HepG2 (cell line): ENCODE data around the gene DPAGT1. TPM values are rescaled to one million over a fixed set of nuclear protein-coding genes. Genes with fewer than 3 reads are reported as not detected.

Experiments used
- DPF2 ChIP-seq: sonication (generic); formaldehyde crosslinking; IDR thresholded peaks from 2 replicates; pipeline ENCODE4 v1.4.0; 2020; ENCODE audit warnings: mild to moderate bottlenecking, low read depth, missing genetic modification reagents, borderline replicate concordance
- EED ChIP-seq: sonication (generic); formaldehyde crosslinking; IDR thresholded peaks from 2 replicates; pipeline ENCODE4 v1.5.0; 2020; ENCODE audit warnings: mild to moderate bottlenecking, missing genetic modification reagents
- ELF3 ChIP-seq: IDR thresholded peaks from 2 replicates; pipeline ENCODE4 v1.6.1; 2016; ENCODE audit warnings: missing genetic modification reagents, missing compliant biosample characterization
- FOXM1 ChIP-seq: sonication (generic); formaldehyde crosslinking; IDR thresholded peaks from 2 replicates; pipeline ENCODE4 v1.5.0; 2020; ENCODE audit warnings: missing genetic modification reagents
- HNRNPK ChIP-seq: fragments of 200-400 bp; formaldehyde crosslinking; IDR thresholded peaks from 2 replicates; pipeline ENCODE4 v1.6.1; 2018; ENCODE audit warnings: low read length, low read depth, moderate library complexity, mild to moderate bottlenecking; ENCODE audit not compliant: poor library complexity, severe bottlenecking
- HNRNPL ChIP-seq: fragments of 200-400 bp; formaldehyde crosslinking; IDR thresholded peaks from 2 replicates; pipeline ENCODE4 v1.6.1; 2017; ENCODE audit warnings: mild to moderate bottlenecking, low read depth, low read length
- HOXA9 ChIP-seq: sonication (generic); formaldehyde crosslinking; IDR thresholded peaks from 2 replicates; pipeline ENCODE4 v1.8.1; 2022; ENCODE audit warnings: missing genetic modification reagents, mild to moderate bottlenecking, moderate library complexity, borderline replicate concordance
- MNT ChIP-seq: fragments of 450-650 bp; IDR thresholded peaks from 2 replicates; pipeline ENCODE4 v1.6.1; 2016
- PAX8 ChIP-seq: sonication (generic); formaldehyde crosslinking; IDR thresholded peaks from 2 replicates; pipeline ENCODE4 v1.8.0; 2022; ENCODE audit warnings: mild to moderate bottlenecking, missing genetic modification reagents, borderline replicate concordance
- RARG ChIP-seq: sonication (generic); formaldehyde crosslinking; IDR thresholded peaks from 2 replicates; pipeline ENCODE4 v1.4.0; 2020; ENCODE audit warnings: low read depth, mild to moderate bottlenecking, missing genetic modification reagents
- RNF2 ChIP-seq: fragments of 450-650 bp; conservative IDR thresholded peaks from 2 replicates; pipeline ENCODE4 v1.6.1; 2016; ENCODE audit warnings: low read depth
- ZBTB37 ChIP-seq: sonication (generic); formaldehyde crosslinking; IDR thresholded peaks from 2 replicates; pipeline ENCODE4 v1.4.0; 2020; ENCODE audit warnings: mild to moderate bottlenecking, missing genetic modification reagents
- ZFX ChIP-seq: sonication (generic); formaldehyde crosslinking; IDR thresholded peaks from 2 replicates; pipeline ENCODE4 v1.4.0; 2020; ENCODE audit warnings: mild to moderate bottlenecking, low read depth, missing genetic modification reagents, moderate library complexity
- ZNF329 ChIP-seq: sonication (generic); formaldehyde crosslinking; IDR thresholded peaks from 2 replicates; pipeline ENCODE4 v1.9.0; 2021; ENCODE audit warnings: low read depth, mild to moderate bottlenecking, missing genetic modification reagents
- polyA plus RNA-seq, 8 experiments: library from polyadenylated mRNA; depleted of rRNA in 3 of 8; stranded (reverse) in 7 of 8; unstranded in 1 of 8; fragments of >200 nt; fragmentation: Illumina TruSeq in 4 of 8; extraction: Trizol in 4 of 8; gene quantifications; 2 replicates each; pipeline versions ENCODE4 v1.2.1 to v1.2.3, GENCODE V29; 2011 to 2016; ENCODE audit warnings: low read depth in 4 of 8, missing spikeins in 1 of 8, mixed read lengths in 1 of 8; ENCODE audit not compliant: insufficient read depth in 1 of 8
- total RNA-seq, 5 experiments: library from RNA; depleted of rRNA; stranded (reverse); fragments of >200 nt; fragmentation: Illumina TruSeq; extraction: Trizol; gene quantifications; 2 replicates each; pipeline ENCODE4 v1.2.3, GENCODE V29; 2016; ENCODE audit warnings: low read depth in 1 of 5
- TF ChIP-seq, protein P1 (sequence below): sonication (generic); formaldehyde crosslinking; IDR thresholded peaks from 2 replicates; pipeline ENCODE4 v1.5.0; 2020; ENCODE audit warnings: mild to moderate bottlenecking, missing genetic modification reagents, borderline replicate concordance
- TF ChIP-seq, protein P2 (sequence below): sonication (generic); formaldehyde crosslinking; conservative IDR thresholded peaks from 2 replicates; pipeline ENCODE4 v1.8.0; 2022; ENCODE audit warnings: low read depth, missing genetic modification reagents
- TF ChIP-seq, protein P3 (sequence below): IDR thresholded peaks from 2 replicates; pipeline ENCODE4 v1.6.1; 2016; ENCODE audit warnings: missing biosample characterization, missing genetic modification reagents, low read depth

The DPAGT1 gene
- total and polyA plus RNA-seq, 2 of the 13 experiments (the other 11 are each of a cell fraction or from before 2014, with no cell fraction given) = 37.6 to 70.7 TPM

DNA sequence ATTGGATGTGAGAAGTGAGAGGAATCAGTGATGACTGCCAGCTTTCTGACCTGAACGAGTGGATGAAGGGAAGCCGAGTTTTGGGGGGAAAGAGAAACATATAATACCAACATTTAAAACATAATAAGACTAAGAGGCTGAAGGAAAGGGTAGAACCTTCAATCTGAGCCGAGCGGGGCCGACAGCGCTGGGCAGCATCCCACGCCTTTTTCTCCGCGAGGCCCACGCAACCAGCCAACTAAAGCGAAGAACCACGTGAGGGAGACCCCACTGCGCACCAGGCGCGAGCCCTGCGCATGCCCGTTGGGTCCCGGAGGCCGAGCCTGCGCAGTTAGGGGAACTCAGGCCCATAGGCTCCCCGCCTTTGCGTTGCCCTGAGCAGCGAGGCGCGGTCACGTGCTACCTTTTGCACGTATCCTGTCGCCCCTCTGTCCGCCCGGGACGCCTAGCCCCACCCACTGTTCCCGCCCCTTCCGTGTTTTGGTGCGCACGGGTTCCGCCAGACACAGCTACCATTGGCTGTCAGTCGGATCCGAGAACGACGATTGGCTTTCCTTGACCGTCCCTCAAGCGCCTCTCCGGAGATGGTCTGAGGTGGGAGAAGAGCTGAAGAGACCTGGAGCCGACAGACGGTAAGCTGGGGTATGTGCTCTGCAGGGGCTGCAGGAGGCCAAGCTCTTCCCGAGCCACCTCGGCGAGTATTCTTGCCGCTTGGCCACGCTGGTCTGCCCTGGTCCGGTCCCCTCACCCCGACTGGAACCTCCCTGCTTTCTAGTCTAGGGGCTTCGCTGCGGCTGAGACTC, 19.6 kb upstream of the DPAGT1 start, which contains the start of gene HINFP (continued):
- TF ChIP-seq EED (CRISPR knock-in tag) (0 out of 2 replicates have a peak, but pooled peaks have one; percentile 78), FOXM1 (0 out of 2 replicates have a peak, but pooled peaks have one; percentile 33), ZNF329 (CRISPR knock-in tag) (no peak), DPF2 (CRISPR knock-in tag) (no peak; the same call in 1 of the 2 replicates), MNT (peak; percentile 87), RARG (CRISPR knock-in tag) (no peak), PAX8 (CRISPR knock-in tag) (no peak), HNRNPL (no peak), ELF3 (CRISPR knock-in tag) (0 out of 2 replicates have a peak, but pooled peaks have one; percentile 14), ZBTB37 (CRISPR knock-in tag) (0 out of 2 replicates have a peak, but pooled peaks have one; percentile 25), RNF2 (peak; percentile 63; the same call in 1 of the 2 replicates), HOXA9 (CRISPR knock-in tag) (no peak), HNRNPK (no peak), ZFX (CRISPR knock-in tag) (peak; percentile 85)
- TF ChIP-seq, protein P1, sequence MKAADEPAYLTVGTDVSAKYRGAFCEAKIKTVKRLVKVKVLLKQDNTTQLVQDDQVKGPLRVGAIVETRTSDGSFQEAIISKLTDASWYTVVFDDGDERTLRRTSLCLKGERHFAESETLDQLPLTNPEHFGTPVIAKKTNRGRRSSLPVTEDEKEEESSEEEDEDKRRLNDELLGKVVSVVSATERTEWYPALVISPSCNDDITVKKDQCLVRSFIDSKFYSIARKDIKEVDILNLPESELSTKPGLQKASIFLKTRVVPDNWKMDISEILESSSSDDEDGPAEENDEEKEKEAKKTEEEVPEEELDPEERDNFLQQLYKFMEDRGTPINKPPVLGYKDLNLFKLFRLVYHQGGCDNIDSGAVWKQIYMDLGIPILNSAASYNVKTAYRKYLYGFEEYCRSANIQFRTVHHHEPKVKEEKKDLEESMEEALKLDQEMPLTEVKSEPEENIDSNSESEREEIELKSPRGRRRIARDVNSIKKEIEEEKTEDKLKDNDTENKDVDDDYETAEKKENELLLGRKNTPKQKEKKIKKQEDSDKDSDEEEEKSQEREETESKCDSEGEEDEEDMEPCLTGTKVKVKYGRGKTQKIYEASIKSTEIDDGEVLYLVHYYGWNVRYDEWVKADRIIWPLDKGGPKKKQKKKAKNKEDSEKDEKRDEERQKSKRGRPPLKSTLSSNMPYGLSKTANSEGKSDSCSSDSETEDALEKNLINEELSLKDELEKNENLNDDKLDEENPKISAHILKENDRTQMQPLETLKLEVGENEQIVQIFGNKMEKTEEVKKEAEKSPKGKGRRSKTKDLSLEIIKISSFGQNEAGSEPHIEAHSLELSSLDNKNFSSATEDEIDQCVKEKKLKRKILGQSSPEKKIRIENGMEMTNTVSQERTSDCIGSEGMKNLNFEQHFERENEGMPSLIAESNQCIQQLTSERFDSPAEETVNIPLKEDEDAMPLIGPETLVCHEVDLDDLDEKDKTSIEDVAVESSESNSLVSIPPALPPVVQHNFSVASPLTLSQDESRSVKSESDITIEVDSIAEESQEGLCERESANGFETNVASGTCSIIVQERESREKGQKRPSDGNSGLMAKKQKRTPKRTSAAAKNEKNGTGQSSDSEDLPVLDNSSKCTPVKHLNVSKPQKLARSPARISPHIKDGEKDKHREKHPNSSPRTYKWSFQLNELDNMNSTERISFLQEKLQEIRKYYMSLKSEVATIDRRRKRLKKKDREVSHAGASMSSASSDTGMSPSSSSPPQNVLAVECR (CRISPR knock-in tag) = peak; percentile 90
- TF ChIP-seq, protein P2, sequence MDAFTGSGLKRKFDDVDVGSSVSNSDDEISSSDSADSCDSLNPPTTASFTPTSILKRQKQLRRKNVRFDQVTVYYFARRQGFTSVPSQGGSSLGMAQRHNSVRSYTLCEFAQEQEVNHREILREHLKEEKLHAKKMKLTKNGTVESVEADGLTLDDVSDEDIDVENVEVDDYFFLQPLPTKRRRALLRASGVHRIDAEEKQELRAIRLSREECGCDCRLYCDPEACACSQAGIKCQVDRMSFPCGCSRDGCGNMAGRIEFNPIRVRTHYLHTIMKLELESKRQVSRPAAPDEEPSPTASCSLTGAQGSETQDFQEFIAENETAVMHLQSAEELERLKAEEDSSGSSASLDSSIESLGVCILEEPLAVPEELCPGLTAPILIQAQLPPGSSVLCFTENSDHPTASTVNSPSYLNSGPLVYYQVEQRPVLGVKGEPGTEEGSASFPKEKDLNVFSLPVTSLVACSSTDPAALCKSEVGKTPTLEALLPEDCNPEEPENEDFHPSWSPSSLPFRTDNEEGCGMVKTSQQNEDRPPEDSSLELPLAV = no peak
- TF ChIP-seq, protein P3, sequence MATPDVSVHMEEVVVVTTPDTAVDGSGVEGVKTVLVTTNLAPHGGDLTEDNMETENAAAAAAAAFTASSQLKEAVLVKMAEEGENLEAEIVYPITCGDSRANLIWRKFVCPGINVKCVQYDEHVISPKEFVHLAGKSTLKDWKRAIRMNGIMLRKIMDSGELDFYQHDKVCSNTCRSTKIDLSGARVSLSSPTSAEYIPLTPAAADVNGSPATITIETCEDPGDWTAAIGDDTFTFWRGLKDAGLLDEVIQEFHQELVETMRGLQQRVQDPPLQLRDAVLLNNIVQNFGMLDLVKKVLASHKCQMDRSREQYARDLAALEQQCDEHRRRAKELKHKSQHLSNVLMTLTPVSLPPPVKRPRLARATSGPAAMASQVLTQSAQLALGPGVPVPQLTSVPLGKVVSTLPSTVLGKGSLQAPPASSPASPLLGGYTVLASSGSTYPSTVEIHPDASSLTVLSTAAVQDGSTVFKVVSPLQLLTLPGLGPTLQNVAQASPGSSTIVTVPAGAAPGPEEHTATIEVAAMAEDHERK (CRISPR knock-in tag) = 0 out of 2 replicates have a peak, but pooled peaks have one; percentile 11
